ENCODE measurements around the gene PAX5.
A peak's percentile ranks its signal among the peaks of the same experiment; 100 is the strongest.

DNA sequence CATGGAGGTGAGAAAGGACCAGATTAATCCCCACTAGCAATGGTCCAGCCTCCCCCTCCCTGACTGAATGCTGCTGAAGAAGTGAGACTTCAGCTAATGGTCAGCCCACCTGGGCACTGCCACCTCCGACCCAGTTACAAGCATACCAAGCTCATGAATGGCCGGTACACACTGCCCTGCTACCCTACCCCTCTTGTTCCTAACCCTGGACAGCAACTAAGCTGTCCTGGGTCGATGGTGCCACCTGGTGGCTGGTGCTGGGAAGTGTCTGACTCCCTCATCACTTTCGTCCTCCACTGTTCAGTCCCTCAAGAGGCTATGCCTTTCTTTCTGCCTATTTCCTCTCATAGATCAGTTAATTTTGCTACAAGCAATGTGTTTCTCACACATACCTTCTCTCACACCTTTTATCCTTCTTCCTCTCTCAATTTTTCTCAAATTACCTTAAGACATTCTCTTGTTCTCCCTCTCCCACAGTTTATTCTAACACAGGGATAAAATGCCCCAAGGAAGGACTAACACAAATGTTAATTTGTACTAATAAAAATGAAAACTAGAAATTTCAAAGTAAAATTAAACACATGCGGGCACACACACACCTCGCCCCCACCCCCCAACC, 42.4 kb downstream of the PAX5 start:
- peak in 3 of 7 experiments; percentile 32 to 51 (median 47) for TF ChIP-seq CTCF (IDR thresholded peaks at IDR 0.05)
- TF ChIP-seq POLR2A (IDR thresholded peaks at IDR 0.05), result no peak
